K562 (cell line): ENCODE data around the gene UBAC2. TPM values are rescaled to one million over a fixed set of nuclear protein-coding genes. Genes with fewer than 3 reads are reported as not detected.

ENCODE experiments used
- ATAC-seq: fragments of 200-7000 bp; cut with Tn5 transposase; 3 replicates; pipeline ENCODE4 v1.9.1; 2020; ENCODE audit warnings: moderate library complexity
- BruUV-seq: library from RNA; stranded (reverse); fragments of 400-500 nt; replicated peaks from 2 replicates; lab custom pipeline; 2021; lab: Mats Ljungman, UMichigan
- CTCF ChIA-PET: fragments of 300-600 bp; formaldehyde crosslinking; extraction: SDS; loops from one replicate; lab custom pipeline; 2021; ENCODE audit warnings: low intra/inter-chr PET ratio; lab: Yijun Ruan, JAX
- POLR2A ChIA-PET: fragments of 300-600, 350-650 bp; sonication (Branson Sonifier 250); formaldehyde crosslinking; extraction: SDS; loops from one replicate; lab custom pipeline; 2021; ENCODE audit warnings: antibody characterized with exemption, inconsistent platforms; lab: Yijun Ruan, JAX
- DNase-seq, 4 experiments: peaks; one replicate each; pipeline versions ENCODE4 v3.0.0 to v3.0.0-alpha.2; 2011 to 2018; ENCODE audit warnings: low spot score in 3 of 4, mixed read lengths in 3 of 4; ENCODE audit errors: extremely low read depth in 1 of 4
- FAIRE-seq: peaks from 2 replicates; lab custom pipeline; 2011; peaks lifted over from hg19 to GRCh38; lab: Jason Lieb, UNC
- H2AFZ ChIP-seq: 2 replicates; pipeline ENCODE4 v1.6.0; 2011; ENCODE audit warnings: low read depth, low read length, control low read depth, inconsistent platforms
- H3K27ac ChIP-seq: fragments of 200-600 bp; 3 replicates; pipeline ENCODE4 v1.8.0; 2011; ENCODE audit warnings: low read depth, mild to moderate bottlenecking, control low read depth, inconsistent platforms, low read length, moderate library complexity, mixed read lengths; ENCODE audit errors: extremely low read depth
- H3K27me3 ChIP-seq, 2 experiments: fragments of 300-600 bp in 1 of 2; 2 replicates in 1 of 2; 3 replicates in 1 of 2; pipeline versions ENCODE4 v1.6.0 to v1.8.0; 2011; ENCODE audit warnings: inconsistent platforms in 2 of 2, low read length in 2 of 2, mild to moderate bottlenecking in 1 of 2, mixed read lengths in 1 of 2, moderate library complexity in 1 of 2; ENCODE audit not compliant: control insufficient read depth in 2 of 2, insufficient read depth in 2 of 2
- H3K36me3 ChIP-seq: fragments of 300-600 bp; 3 replicates; pipeline ENCODE4 v1.8.0; 2011; ENCODE audit warnings: mild to moderate bottlenecking, low read length, inconsistent platforms; ENCODE audit not compliant: control insufficient read depth, insufficient read depth
- H3K4me1 ChIP-seq, 2 experiments: fragments of 200-600 bp in 1 of 2; replicated peaks in 1 of 2; 2 replicates in 1 of 2; 3 replicates in 1 of 2; pipeline versions ENCODE4 v1.5.1 to v1.8.0; 2011; ENCODE audit warnings: inconsistent platforms in 2 of 2, low read length in 2 of 2, mild to moderate bottlenecking in 1 of 2, mixed read lengths in 1 of 2, moderate library complexity in 1 of 2; ENCODE audit not compliant: control insufficient read depth in 2 of 2, insufficient read depth in 2 of 2
- H3K4me2 ChIP-seq: 2 replicates; pipeline ENCODE4 v1.6.1; 2011; ENCODE audit warnings: low read length, control low read depth, inconsistent platforms, mixed read lengths; ENCODE audit not compliant: insufficient read depth
- H3K4me3 ChIP-seq: fragments of 200-600 bp; sonication (generic), shearing (Covaris generic); 2 replicates; pipeline ENCODE4 v1.5.1; 2016; ENCODE audit warnings: control low read depth, inconsistent platforms
- H3K79me2 ChIP-seq: fragments of 200-600 bp; 3 replicates; pipeline ENCODE4 v1.8.0; 2011; ENCODE audit warnings: low read length, inconsistent platforms; ENCODE audit not compliant: control insufficient read depth, insufficient read depth
- H3K9ac ChIP-seq, 2 experiments: 2 replicates each; pipeline versions ENCODE4 v1.6.0 to v1.6.1; 2011; ENCODE audit warnings: low read depth in 2 of 2, low read length in 2 of 2, control low read depth in 1 of 2, inconsistent platforms in 1 of 2, mild to moderate bottlenecking in 1 of 2, mixed read lengths in 1 of 2; ENCODE audit not compliant: insufficient read depth in 1 of 2
- H3K9me1 ChIP-seq: one replicate; pipeline ENCODE4 v1.6.0; 2011; ENCODE audit warnings: inconsistent platforms, mild to moderate bottlenecking, low read length, moderate library complexity; ENCODE audit not compliant: control insufficient read depth, insufficient read depth
- H3K9me3 ChIP-seq: replicated peaks from 2 replicates; pipeline ENCODE4 v1.5.1; 2011; ENCODE audit warnings: low read depth, low read length, inconsistent platforms; ENCODE audit not compliant: control insufficient read depth, insufficient read depth
- H4K20me1 ChIP-seq: replicated peaks from 2 replicates; pipeline ENCODE4 v1.6.1; 2011; ENCODE audit warnings: low read length, inconsistent platforms, mixed read lengths; ENCODE audit not compliant: control insufficient read depth, insufficient read depth
- CAMTA2 ChIP-seq: fragments of 250-450 bp; sonication (Bioruptor Pico); conservative IDR thresholded peaks from 2 replicates; pipeline ENCODE4 v1.5.1; 2022
- DMBX1 ChIP-seq: fragments of 250-450 bp; sonication (Bioruptor Pico); IDR thresholded peaks from 2 replicates; pipeline ENCODE4 v1.8.0; 2022; ENCODE audit warnings: inconsistent platforms, mild to moderate bottlenecking, moderate library complexity, borderline replicate concordance
- HBP1 ChIP-seq: fragments of 450-650 bp; formaldehyde crosslinking; IDR thresholded peaks from 2 replicates; pipeline ENCODE4 v1.4.0; 2022; ENCODE audit warnings: missing genetic modification characterization
- HDGF ChIP-seq: fragments of 450-650 bp; IDR thresholded peaks from 2 replicates; pipeline ENCODE4 v1.6.1; 2016
- MCM3 ChIP-seq: fragments of 450-650 bp; IDR thresholded peaks from 2 replicates; pipeline ENCODE4 v1.6.1; 2016
- NCOA6 ChIP-seq: fragments of 450-650 bp; IDR thresholded peaks from 2 replicates; pipeline ENCODE4 v1.6.1; 2017; ENCODE audit warnings: mild to moderate bottlenecking
- PHF8 ChIP-seq: fragments of 200-600 bp; sonication (generic); IDR thresholded peaks from 2 replicates; pipeline ENCODE4 v1.6.1; 2012; ENCODE audit warnings: mixed run types, mild to moderate bottlenecking, inconsistent platforms, low read length, moderate library complexity, borderline replicate concordance
- SAP30 ChIP-seq: fragments of 200-600 bp; sonication (generic); IDR thresholded peaks from 2 replicates; pipeline ENCODE4 v1.6.1; 2012; ENCODE audit warnings: borderline replicate concordance, low read depth, mild to moderate bottlenecking, moderate library complexity, low read length, control low read depth, inconsistent platforms; ENCODE audit not compliant: insufficient read depth, poor library complexity, severe bottlenecking
- TBP ChIP-seq: optimal IDR thresholded peaks from 2 replicates; pipeline ENCODE3; 2011; ENCODE audit warnings: low read depth, low read length, improper control_type of control experiment
- ZBTB40 ChIP-seq, 2 experiments: fragments of 450-650 bp in 1 of 2; sonication (generic) in 1 of 2; formaldehyde crosslinking in 1 of 2; IDR thresholded peaks; 2 replicates each; pipeline versions ENCODE4 v1.7.1 to v1.9.0; 2016 to 2022; ENCODE audit warnings: inconsistent platforms in 1 of 2, mild to moderate bottlenecking in 1 of 2, missing genetic modification reagents in 1 of 2
- ZNF133 ChIP-seq: fragments of 250-450 bp; sonication (Bioruptor Pico); IDR thresholded peaks from 2 replicates; pipeline ENCODE4 v1.4.0; 2020; ENCODE audit warnings: mild to moderate bottlenecking
- ZNF134 ChIP-seq: fragments of 250-450 bp; sonication (Bioruptor Pico); conservative IDR thresholded peaks from 2 replicates; pipeline ENCODE4 v1.4.0; 2020
- WGBS: fragments of 100-300 bp; shearing (Covaris generic); methylation state at CpG from one replicate; pipeline ENCODE4 v1.1.6; 2016; ENCODE audit warnings: low coverage, mixed read lengths; ENCODE audit not compliant: insufficient coverage; ENCODE audit errors: missing lambda C conversion rate; 5-methylcytosine and 5-hydroxymethylcytosine counted together
- in situ Hi-C: fragments of 300-500 bp; cut with MboI; formaldehyde crosslinking; loops from 4 replicates; pipeline ENCODE4 v1.15.0; 2018; ENCODE audit warnings: inconsistent platforms, mixed read lengths
- intact Hi-C: fragments of 100-400 bp; cut with micrococcal nuclease; formaldehyde crosslinking; loops from 2 replicates; pipeline ENCODE4 v1.14.2; 2022
- polyA plus RNA-seq, 8 experiments: library from polyadenylated mRNA; depleted of rRNA in 4 of 8; stranded (reverse) in 5 of 8; unstranded in 3 of 8; fragments of >200 nt; fragmentation: Nextera tagmentation in 2 of 8; fragmentation: Illumina TruSeq in 1 of 8; extraction: Ambion mirVana in 2 of 8; extraction: Trizol in 1 of 8; gene quantifications; 2 replicates each; pipeline versions ENCODE4 v1.2.1 to v1.2.3, GENCODE V29; 2011 to 2014; ENCODE audit warnings: inconsistent platforms in 1 of 8, missing spikeins in 1 of 8
- total RNA-seq, 7 experiments: library from RNA; depleted of rRNA in 6 of 7; stranded (reverse); fragments of >200 nt in 6 of 7; fragmentation: Illumina TruSeq in 2 of 7; extraction: Trizol in 2 of 7; gene quantifications; 2 replicates each; pipeline versions ENCODE4 v1.2.1 to v1.2.3, GENCODE V29; 2011 to 2021; ENCODE audit warnings: low replicate concordance in 1 of 7

Gene UBAC2
- total and polyA plus RNA-seq, 9 of the 15 experiments (the other 6 are each of a cell fraction or from before 2014, with no cell fraction given), result 6.0 to 84.1 (median 32.3) TPM

DNA sequence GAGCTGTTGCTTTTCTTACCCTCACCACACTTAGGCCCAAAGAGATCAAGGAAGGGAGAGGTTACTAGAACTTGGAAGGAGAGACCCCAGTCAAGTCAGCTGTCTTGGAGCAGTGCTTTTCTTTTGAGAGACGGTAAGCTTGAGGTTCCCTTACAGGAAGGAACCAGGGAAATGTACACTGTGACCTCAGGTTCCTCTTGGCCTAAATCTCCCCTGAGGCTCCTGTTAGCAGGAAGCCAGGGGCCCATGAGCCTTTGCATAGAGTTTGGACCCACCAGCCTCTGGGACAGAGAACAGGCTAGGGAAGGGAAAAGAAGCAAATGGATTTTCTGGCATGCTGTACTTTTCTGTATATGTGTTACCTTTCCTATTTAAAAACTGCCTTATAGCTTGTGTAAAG, 63.4 kb downstream of the UBAC2 start:
- CTCF ChIA-PET, result interaction anchor here (0.6 kb wide), 1 partner anchor 46 kb away, joined by 3 read pairs; no protein-coding TSS in a partner anchor
- BruUV-seq, result no TSS peak
- Histone ChIP-seq H3K36me3 (peaks cover 29% of the 10 kb centered on the region; the same call in 2 of the 3 replicates), H3K4me2 (no peak overlapping the region), H3K79me2 (peaks cover 14% of the 10 kb centered on the region; the same call in 1 of the 3 replicates), H3K4me1 (peaks cover 4 to 24% of the 10 kb centered on the region in 2 experiments; a peak in 3 of 5 replicates), H3K9ac (no peak overlapping the region), H3K27me3 (no peaks in the 10 kb centered on the region), H3K27ac (no peak overlapping the region), H2AFZ (no peak overlapping the region), H3K9me1 (no peaks in the 10 kb centered on the region), H3K4me3 (no peak overlapping the region), H3K9me3 (no peaks in the 10 kb centered on the region), H4K20me1 (no peaks in the 10 kb centered on the region)
- ATAC-seq, result no peak
- in situ Hi-C loops, result no loop called here
- intact Hi-C loops, result loop anchor here (10.0 kb wide), 2 partner anchors 419 to 589 kb away; no protein-coding TSS in a partner anchor
- WGBS, result 0% methylated on average over 1 of the region's 1 CpG
- POLR2A ChIA-PET, result interaction anchor here (1.6 kb wide), 1 partner anchor 9 kb away, joined by 5 read pairs; no protein-coding TSS in a partner anchor
- DNase-seq, result no peak
- no peak for FAIRE-seq
- no peak for TF ChIP-seq HDGF
- TF ChIP-seq CAMTA2 (CRISPR knock-in tag), result no peak
- no peak for TF ChIP-seq DMBX1
- TF ChIP-seq HBP1 (CRISPR knock-in tag), result no peak
- TF ChIP-seq SAP30, result no peak
- no peak for TF ChIP-seq NCOA6
- no peak for TF ChIP-seq ZNF133 (CRISPR knock-in tag)
- no peak for TF ChIP-seq TBP
- TF ChIP-seq MCM3, result no peak
- TF ChIP-seq ZNF134 (CRISPR knock-in tag), result no peak
- TF ChIP-seq PHF8, result no peak
- no peak for TF ChIP-seq ZBTB40 (IDR thresholded peaks at IDR 0.05)
- no peak for TF ChIP-seq ZBTB40 (CRISPR knock-in tag; IDR thresholded peaks at IDR 0.05)
